GM18867 (cell line): ENCODE measurements around the gene RPL27.

Experiments
- ATAC-seq: cut with Tn5 transposase; IDR thresholded peaks from one replicate; pipeline ENCODE4 v1.9.1; 2021; ENCODE audit warnings: mild to moderate bottlenecking, moderate library complexity; ENCODE audit not compliant: unreplicated experiment

RPL27 gene

GRCh38 chr17:43044024-43044423 lies 45.8 kb downstream of the RPL27 start:
- no peak for ATAC-seq

- ATAC-seq = no peak
These were observed 53.8 kb downstream of the RPL27 start for GRCh38 chr17:43051969-43052368.
